WTC11 (cell line): ENCODE results near the gene CLDN3.

Experiments
- ATF1 ChIP-seq: sonication (generic); formaldehyde crosslinking; IDR thresholded peaks from 2 replicates; pipeline ENCODE4 v1.8.1; 2023; ENCODE audit warnings: mild to moderate bottlenecking, moderate library complexity, missing genetic modification reagents
- ATF2 ChIP-seq: sonication (generic); formaldehyde crosslinking; IDR thresholded peaks from 2 replicates; pipeline ENCODE4 v1.8.1; 2022; ENCODE audit warnings: low read depth, missing genetic modification reagents, borderline replicate concordance
- CREB1 ChIP-seq: sonication (generic); formaldehyde crosslinking; IDR thresholded peaks from 2 replicates; pipeline ENCODE4 v1.8.0; 2023; ENCODE audit warnings: mild to moderate bottlenecking, missing genetic modification reagents
- CTCF ChIP-seq: fragments of 200-600 bp; IDR thresholded peaks from 2 replicates; pipeline ENCODE4 v1.8.0; 2022; ENCODE audit warnings: antibody characterized with exemption
- E2F5 ChIP-seq: sonication (generic); formaldehyde crosslinking; IDR thresholded peaks from 2 replicates; pipeline ENCODE4 v1.8.1; 2022; ENCODE audit warnings: mild to moderate bottlenecking, moderate library complexity, missing genetic modification reagents
- MAX ChIP-seq: sonication (generic); formaldehyde crosslinking; IDR thresholded peaks from 2 replicates; pipeline ENCODE4 v1.8.0; 2022; ENCODE audit warnings: mild to moderate bottlenecking, missing genetic modification reagents
- NFYB ChIP-seq: sonication (generic); formaldehyde crosslinking; conservative IDR thresholded peaks from 2 replicates; pipeline ENCODE4 v1.8.0; 2022; ENCODE audit warnings: low read depth, missing genetic modification reagents
- NR2C2 ChIP-seq: sonication (generic); formaldehyde crosslinking; IDR thresholded peaks from 2 replicates; pipeline ENCODE4 v1.8.0; 2022; ENCODE audit warnings: mild to moderate bottlenecking, missing genetic modification reagents
- NR3C1 ChIP-seq: sonication (generic); formaldehyde crosslinking; conservative IDR thresholded peaks from 2 replicates; pipeline ENCODE4 v1.8.1; 2023; ENCODE audit warnings: low read depth, mild to moderate bottlenecking, missing genetic modification reagents
- PRDM15 ChIP-seq: sonication (generic); formaldehyde crosslinking; IDR thresholded peaks from 2 replicates; pipeline ENCODE4 v1.8.0; 2022; ENCODE audit warnings: missing genetic modification reagents
- SP1 ChIP-seq: sonication (generic); formaldehyde crosslinking; conservative IDR thresholded peaks from 2 replicates; pipeline ENCODE4 v1.8.1; 2022; ENCODE audit warnings: missing genetic modification reagents
- TEAD4 ChIP-seq: sonication (generic); formaldehyde crosslinking; IDR thresholded peaks from 2 replicates; pipeline ENCODE4 v1.8.0; 2022; ENCODE audit warnings: mild to moderate bottlenecking, missing genetic modification reagents
- ZNF423 ChIP-seq: fragments of 250-450 bp; sonication (Bioruptor Pico); IDR thresholded peaks from 2 replicates; pipeline ENCODE4 v2.1.2; 2022; ENCODE audit warnings: mild to moderate bottlenecking, moderate library complexity
- ZNF671 ChIP-seq: fragments of 250-450 bp; sonication (Bioruptor Pico); IDR thresholded peaks from 2 replicates; pipeline ENCODE4 v1.8.0; 2021; ENCODE audit warnings: mild to moderate bottlenecking

- TF ChIP-seq MAX (CRISPR knock-in tag), result no peak
- no peak for TF ChIP-seq CTCF
- no peak for TF ChIP-seq TEAD4
- TF ChIP-seq PRDM15, result no peak
- TF ChIP-seq ZNF671 (CRISPR knock-in tag), result no peak
- no peak for TF ChIP-seq NR2C2
- no peak for TF ChIP-seq SP1 (CRISPR knock-in tag)
- no peak for TF ChIP-seq ZNF423
- TF ChIP-seq CREB1 (CRISPR knock-in tag), result no peak
- no peak for TF ChIP-seq ATF1
- no peak for TF ChIP-seq E2F5 (CRISPR knock-in tag)
- no peak for TF ChIP-seq NFYB (CRISPR knock-in tag)
- no peak for TF ChIP-seq ATF2 (CRISPR knock-in tag)
- no peak for TF ChIP-seq NR3C1 (CRISPR knock-in tag)
Measured at GRCh38 chr7:73786588-73786987, 16.5 kb upstream of the CLDN3 start.
